ENCODE results near the gene ELAPOR1.

ELAPOR1 gene

DNA sequence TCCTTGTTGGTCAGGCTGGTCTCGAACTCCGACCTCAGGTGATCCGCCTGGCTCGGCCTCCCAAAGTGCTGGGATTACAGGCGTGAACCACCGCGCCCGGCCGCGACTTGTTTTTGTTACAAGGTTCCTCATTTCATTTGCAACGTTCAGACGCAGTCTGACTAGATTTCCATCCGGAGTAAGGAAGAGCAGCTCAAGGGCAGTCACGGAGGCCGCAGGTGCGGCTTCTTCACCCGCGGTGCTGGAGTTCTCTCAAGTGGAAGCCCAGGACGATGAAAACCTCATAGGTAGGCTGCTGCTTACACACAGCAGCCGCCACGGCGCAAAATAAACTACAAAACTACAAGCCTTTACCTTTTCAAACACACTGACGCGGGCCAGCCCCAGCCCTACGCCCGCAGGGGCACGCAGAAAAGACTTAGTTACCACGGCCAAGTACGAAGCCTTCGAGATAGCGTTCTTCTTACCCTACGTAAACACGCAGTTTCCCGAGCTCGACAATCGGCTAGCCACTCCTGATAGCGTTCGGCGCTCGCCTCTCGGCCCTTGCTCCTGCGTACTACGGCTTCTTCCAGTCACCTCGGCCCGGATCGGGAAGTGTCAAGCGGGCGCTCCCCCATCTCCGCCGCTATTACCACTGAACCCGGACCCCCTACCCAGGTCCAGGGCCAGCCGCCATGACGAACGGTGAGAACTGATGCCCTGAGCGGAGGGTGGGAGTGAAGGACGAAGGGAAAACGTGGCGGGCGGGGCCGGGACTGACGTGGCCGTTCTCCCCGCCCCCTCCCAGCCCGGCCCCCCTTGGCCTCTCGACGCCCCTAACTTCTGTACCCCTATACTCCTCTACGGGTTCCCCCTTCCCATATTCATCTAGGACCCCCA lies 23.5 kb upstream of the ELAPOR1 start, which contains the start of gene TMEM167B:
TSS of gene TMEM167B (plus strand) at position 569 of the 882 bp plus-strand sequence. CDS start at position 678, 109 bp downstream.
- H3K27me3 Mint-ChIP-seq = no peaks in the 10 kb centered on the region

GRCh38 chr1:109091078-109091838 lies 22.7 kb upstream of the ELAPOR1 start:
- Mint-ChIP-seq H3K4me3 (peak overlapping the region; percentile 92), H3K36me3 (ENCODE audit: low read depth) (peaks cover 24% of the 10 kb centered on the region), H3K9me3 (no peaks in the 10 kb centered on the region), H3K27me3 (no peaks in the 10 kb centered on the region), H3K27ac (peak overlapping the region; percentile 91), H3K4me1 (peaks cover 29% of the 10 kb centered on the region)
- DNase-seq (peak; percentile 33), ATAC-seq (peak; percentile 65)

More for the DNA sequence above, 23.5 kb upstream of the ELAPOR1 start, which contains the start of gene TMEM167B:
- peaks cover 29% of the 10 kb centered on the region for H3K4me1 Mint-ChIP-seq
- ATAC-seq (peak; percentile 93), DNase-seq (peak; percentile 85)
- H3K36me3 Mint-ChIP-seq (ENCODE audit: low read depth) = peaks cover 22% of the 10 kb centered on the region
- H3K4me3 Mint-ChIP-seq = peak within 1 kb of the TSS; percentile 92
- no peaks in the 10 kb centered on the region for H3K9me3 Mint-ChIP-seq
- peak within 1 kb of the TSS; percentile 91 for H3K27ac Mint-ChIP-seq

DNA sequence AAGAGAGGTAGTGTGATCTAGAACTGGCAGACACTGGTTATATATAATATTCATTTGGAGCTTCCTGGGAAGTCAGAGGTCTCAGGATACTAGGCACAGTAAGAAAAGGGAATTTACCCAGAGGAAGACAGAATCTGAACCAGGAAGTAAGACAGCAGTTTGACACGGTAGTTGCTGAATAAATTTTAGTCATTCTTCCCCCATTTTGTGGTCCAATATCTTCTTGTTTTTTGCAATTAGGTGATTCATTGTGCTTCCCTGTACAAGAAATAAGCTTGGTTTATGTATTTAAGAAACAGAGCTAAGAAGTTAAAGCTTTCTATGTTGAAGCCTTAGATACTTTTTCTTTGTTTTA lies 22.1 kb upstream of the ELAPOR1 start:
- DNase-seq = no peak
- Mint-ChIP-seq H3K4me1 (peaks cover 29% of the 10 kb centered on the region), H3K27me3 (no peaks in the 10 kb centered on the region), H3K36me3 (ENCODE audit: low read depth) (peaks cover 24% of the 10 kb centered on the region), H3K4me3 (peak overlapping the region; percentile 92), H3K27ac (peak overlapping the region; percentile 91), H3K9me3 (no peaks in the 10 kb centered on the region)
- no peak for ATAC-seq

DNA sequence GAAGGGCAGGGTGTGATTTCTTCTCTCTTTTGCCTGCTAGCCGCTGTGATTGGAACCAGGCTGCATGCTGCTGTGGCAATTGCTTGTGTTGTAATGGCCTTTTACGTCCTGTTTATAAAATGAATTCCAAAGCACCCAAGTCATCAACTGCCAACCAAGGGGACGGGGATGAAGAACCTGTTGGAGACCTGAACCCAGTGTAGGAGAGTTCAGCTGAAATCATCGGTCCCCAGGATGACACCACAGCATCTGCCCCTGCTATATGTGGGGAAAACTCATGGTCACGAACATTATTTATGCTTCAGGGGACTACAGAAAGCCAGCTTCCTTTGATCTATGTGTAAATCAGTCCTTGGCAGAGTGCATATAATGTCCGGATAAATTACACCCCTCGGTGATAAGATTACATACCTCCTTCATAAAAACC lies 19.5 kb upstream of the ELAPOR1 start:
- Mint-ChIP-seq H3K4me3 (no peak overlapping the region), H3K36me3 (ENCODE audit: low read depth) (peaks cover 26% of the 10 kb centered on the region), H3K27ac (peak overlapping the region; percentile 30), H3K9me3 (no peaks in the 10 kb centered on the region), H3K27me3 (no peaks in the 10 kb centered on the region), H3K4me1 (peaks cover 28% of the 10 kb centered on the region)
- DNase-seq = no peak
- no peak for ATAC-seq

DNA sequence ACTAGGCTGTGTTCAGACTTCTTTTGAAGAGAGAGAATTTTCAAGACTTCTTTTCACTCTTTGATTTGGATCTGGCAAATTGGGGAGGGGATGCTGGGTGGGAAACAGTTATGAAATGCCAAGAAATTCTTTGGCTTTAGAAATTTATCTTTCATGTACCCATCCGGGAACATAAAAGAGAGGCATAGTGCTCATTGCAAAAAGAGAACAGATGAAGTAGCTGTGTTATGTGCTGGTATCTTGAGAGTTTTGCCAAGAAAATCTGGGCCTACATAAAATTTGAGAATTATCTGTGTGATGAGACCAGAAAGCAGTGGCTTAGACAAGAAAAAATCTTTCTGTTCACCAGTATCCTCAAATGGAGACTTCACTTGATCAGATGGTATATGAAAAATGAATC lies 19.0 kb upstream of the ELAPOR1 start:
- no peak for ATAC-seq
- Mint-ChIP-seq H3K4me3 (no peak overlapping the region), H3K27ac (peak overlapping the region; percentile 30), H3K36me3 (ENCODE audit: low read depth) (peaks cover 27% of the 10 kb centered on the region), H3K9me3 (no peaks in the 10 kb centered on the region), H3K4me1 (peaks cover 30% of the 10 kb centered on the region), H3K27me3 (peaks cover under 1% of the 10 kb centered on the region)
- DNase-seq = no peak

- no peak overlapping the region for H3K27ac Mint-ChIP-seq
- peaks cover 30% of the 10 kb centered on the region for H3K36me3 Mint-ChIP-seq (ENCODE audit: low read depth)
Measured at GRCh38 chr1:109095631-109096030, 18.3 kb upstream of the ELAPOR1 start.

DNA sequence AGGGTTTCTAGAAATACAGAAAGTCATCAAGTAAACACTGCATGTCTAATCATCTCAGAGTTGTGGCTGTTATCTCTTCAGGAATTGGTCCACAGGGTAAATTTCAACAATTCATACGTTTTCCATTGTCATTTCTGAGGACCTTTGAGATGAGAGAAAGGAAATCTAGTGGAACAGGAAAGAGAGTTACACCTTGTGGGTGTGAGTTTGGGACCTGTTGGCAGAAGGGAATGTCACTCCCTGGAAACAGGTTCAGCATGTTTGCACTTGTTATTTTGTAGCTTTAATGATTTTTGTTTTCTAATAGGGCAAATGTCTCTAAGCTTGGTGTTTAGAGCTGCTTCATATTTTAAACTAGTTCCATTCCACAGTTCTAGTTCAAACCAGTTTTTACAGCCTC lies 17.8 kb upstream of the ELAPOR1 start:
- no peak overlapping the region for H3K4me3 Mint-ChIP-seq
- no peak for ATAC-seq
- peaks cover 3% of the 10 kb centered on the region for H3K27me3 Mint-ChIP-seq
- peaks cover 26% of the 10 kb centered on the region for H3K4me1 Mint-ChIP-seq
- no peak for DNase-seq
- H3K27ac Mint-ChIP-seq = no peak overlapping the region
- H3K36me3 Mint-ChIP-seq (ENCODE audit: low read depth) = peaks cover 34% of the 10 kb centered on the region
- no peaks in the 10 kb centered on the region for H3K9me3 Mint-ChIP-seq

More at GRCh38 chr1:109095631-109096030, 18.3 kb upstream of the ELAPOR1 start:
- Mint-ChIP-seq H3K9me3 (no peaks in the 10 kb centered on the region), H3K4me3 (no peak overlapping the region), H3K4me1 (peaks cover 26% of the 10 kb centered on the region), H3K27me3 (peaks cover 3% of the 10 kb centered on the region)
- no peak for ATAC-seq
- no peak for DNase-seq

DNA sequence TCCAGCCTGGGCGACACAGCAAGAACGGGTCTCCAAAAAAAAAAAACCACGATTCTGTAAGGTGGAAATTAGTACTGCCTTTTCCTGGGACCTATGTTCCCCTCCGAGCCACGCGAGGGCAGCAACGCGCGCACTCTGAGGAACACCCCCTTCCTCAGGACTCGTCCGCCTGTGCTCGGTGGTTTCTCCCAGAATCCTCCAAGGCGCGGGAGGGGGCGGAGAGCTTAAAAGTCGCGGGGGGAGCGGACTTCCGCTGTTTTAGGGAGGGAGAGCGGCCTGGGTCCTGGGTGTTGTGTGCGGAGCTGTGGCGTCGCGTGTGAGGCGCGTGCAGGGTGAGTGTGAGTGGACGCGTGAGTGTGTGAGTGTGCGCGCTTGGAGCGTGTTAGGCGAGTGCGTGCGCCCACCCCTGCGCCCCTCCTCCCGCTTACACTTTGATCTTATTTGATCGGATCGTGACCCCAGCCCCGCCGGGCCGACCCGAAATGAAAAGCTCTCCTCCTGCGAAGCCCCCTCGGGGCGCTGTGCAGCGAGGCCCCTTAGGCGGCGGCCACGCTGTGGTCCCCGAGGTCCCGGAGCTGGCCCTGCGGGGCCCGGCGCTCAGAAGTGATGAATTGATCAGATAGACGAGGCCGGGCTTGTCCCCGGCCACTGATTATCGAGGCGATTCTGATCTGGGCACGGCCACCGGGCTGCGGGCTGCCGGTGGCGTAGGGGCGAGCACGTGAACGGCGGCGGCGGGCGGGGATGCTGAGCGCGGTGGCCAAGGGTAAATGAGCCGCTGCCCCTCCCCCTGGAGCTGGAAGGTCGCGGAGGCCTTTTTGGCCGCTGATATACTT lies 13.8 kb upstream of the ELAPOR1 start:
- Mint-ChIP-seq H3K27me3 (peaks cover 3% of the 10 kb centered on the region), H3K27ac (peak overlapping the region; percentile 99), H3K4me3 (peak overlapping the region; percentile 98), H3K36me3 (ENCODE audit: low read depth) (peaks cover 32% of the 10 kb centered on the region), H3K9me3 (no peaks in the 10 kb centered on the region), H3K4me1 (peaks cover 16% of the 10 kb centered on the region)
- ATAC-seq (peak; percentile 93), DNase-seq (peak; percentile 97)

DNA sequence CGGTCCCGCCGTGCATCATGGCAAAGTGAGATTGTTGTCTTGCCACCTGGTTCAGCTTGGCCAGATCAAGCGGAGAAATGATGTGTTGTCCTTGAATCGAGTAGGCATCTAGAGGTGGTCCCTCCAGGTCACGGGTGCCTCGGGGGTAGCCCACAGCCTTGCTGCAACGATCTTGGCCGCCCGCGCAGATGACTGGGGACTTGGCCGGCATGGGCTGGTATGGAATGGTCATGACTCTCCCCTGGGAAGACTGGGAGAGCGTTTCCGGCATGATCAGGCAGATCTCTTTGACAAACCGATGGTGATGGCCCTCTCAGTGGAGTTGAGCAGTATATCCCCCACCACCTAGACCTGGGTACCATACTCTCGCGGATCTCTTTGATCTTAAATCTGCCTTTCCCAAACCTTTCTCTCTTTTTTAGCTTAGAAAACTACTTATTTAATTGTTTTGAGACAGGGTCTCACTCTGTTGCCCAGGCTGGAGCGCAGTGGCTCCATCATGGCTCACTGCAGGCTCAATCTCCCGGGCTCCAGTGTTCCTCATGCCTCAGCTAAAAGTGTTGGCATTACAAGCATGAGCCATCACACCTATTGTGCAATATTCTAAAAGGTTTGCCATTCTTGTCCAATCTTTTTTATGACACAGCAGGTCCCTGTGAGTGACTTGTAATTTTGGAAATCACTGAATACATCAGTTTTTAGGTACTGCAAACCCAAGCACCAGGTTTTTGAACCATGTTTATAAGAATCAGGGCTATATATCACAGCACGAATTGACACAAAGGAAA lies 9.4 kb upstream of the ELAPOR1 start:
- ATAC-seq = no peak
- peaks cover 17% of the 10 kb centered on the region for H3K4me1 Mint-ChIP-seq
- H3K36me3 Mint-ChIP-seq (ENCODE audit: low read depth) = peaks cover 27% of the 10 kb centered on the region
- peaks cover 3% of the 10 kb centered on the region for H3K27me3 Mint-ChIP-seq
- H3K9me3 Mint-ChIP-seq = no peaks in the 10 kb centered on the region
- no peak overlapping the region for H3K27ac Mint-ChIP-seq
- H3K4me3 Mint-ChIP-seq = no peak overlapping the region
- no peak for DNase-seq

GRCh38 chr1:109105881-109106280 lies 8.0 kb upstream of the ELAPOR1 start:
- Mint-ChIP-seq H3K27ac (no peak overlapping the region), H3K4me1 (peaks cover 19% of the 10 kb centered on the region), H3K4me3 (no peak overlapping the region), H3K9me3 (no peaks in the 10 kb centered on the region), H3K27me3 (no peaks in the 10 kb centered on the region), H3K36me3 (ENCODE audit: low read depth) (peaks cover 22% of the 10 kb centered on the region)
- no peak for DNase-seq
- no peak for ATAC-seq

DNA sequence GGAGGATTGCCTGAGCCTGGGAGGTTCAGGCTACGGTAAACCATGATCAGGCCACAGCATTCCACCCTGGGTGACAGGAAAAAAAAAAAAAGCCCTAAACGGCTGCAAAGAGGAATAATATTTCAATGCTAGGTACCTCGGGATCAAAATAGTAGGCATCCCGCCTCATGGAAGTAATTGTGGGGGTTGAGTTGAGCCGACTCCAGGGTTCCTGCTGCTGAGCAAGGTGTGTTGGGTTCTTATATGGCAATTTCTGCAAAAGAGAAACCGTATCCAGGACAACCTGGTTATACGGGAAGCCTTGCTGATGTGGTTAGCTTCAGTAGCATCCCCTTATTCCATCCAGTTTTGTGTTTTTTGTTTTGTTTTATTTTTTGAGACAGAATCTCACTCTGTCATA lies 6.1 kb upstream of the ELAPOR1 start:
- Mint-ChIP-seq H3K4me1 (peaks cover 22% of the 10 kb centered on the region), H3K36me3 (ENCODE audit: low read depth) (peaks cover 12% of the 10 kb centered on the region), H3K9me3 (no peaks in the 10 kb centered on the region), H3K27ac (no peak overlapping the region), H3K27me3 (peaks cover 3% of the 10 kb centered on the region), H3K4me3 (no peak overlapping the region)
- DNase-seq (no peak), ATAC-seq (no peak)

- H3K27ac Mint-ChIP-seq = peak overlapping the region; percentile 2
- DNase-seq = no peak
- no peaks in the 10 kb centered on the region for H3K36me3 Mint-ChIP-seq (ENCODE audit: low read depth)
- peak; percentile 35 for ATAC-seq
- H3K4me3 Mint-ChIP-seq = no peak overlapping the region
- peaks cover 14% of the 10 kb centered on the region for H3K27me3 Mint-ChIP-seq
- peaks cover 36% of the 10 kb centered on the region for H3K4me1 Mint-ChIP-seq
- H3K9me3 Mint-ChIP-seq = no peaks in the 10 kb centered on the region
Measured at GRCh38 chr1:109109906-109110305, 4.0 kb upstream of the ELAPOR1 start.

DNA sequence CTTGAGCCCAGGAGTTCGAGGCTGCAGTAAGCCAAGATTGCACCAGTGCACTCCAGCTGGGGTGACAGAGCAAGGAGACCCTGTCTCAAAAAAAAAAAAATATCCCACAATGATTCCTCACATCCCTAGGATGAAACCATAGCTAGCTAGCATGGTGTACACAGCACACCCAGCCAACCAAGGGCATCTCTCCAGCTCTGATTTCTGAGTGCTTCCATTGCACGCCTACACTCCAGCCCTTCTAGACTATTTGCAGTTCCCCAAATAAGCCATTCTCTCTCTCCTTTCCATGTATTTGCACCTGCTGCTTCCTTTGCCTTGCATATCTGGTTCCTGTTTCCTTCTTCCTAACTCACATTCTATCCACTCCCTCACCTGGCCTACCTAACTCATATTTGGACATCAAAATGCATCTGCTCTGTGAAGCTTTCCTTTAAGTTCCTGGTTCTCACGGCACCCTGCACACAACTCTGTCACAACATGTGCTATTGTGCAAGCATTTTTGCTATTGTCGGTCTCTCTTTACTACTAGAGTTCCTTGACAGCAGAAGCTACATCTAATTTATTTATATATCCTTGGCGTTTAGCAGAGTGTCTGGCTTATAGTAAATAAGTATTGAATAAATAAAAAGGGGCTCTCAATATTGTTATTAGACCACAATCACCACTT lies 2.4 kb upstream of the ELAPOR1 start:
- DNase-seq = no peak
- no peak overlapping the region for H3K27ac Mint-ChIP-seq

More for the DNA sequence above, 2.4 kb upstream of the ELAPOR1 start:
- no peak overlapping the region for H3K4me3 Mint-ChIP-seq
- H3K4me1 Mint-ChIP-seq = peaks cover 50% of the 10 kb centered on the region
- ATAC-seq = no peak
- H3K9me3 Mint-ChIP-seq = no peaks in the 10 kb centered on the region
- H3K36me3 Mint-ChIP-seq (ENCODE audit: low read depth) = peaks cover 7% of the 10 kb centered on the region
- peaks cover 14% of the 10 kb centered on the region for H3K27me3 Mint-ChIP-seq
